ENCODE data around the gene RAG1. TPM values are rescaled to one million over a fixed set of nuclear protein-coding genes. Genes with fewer than 3 reads are reported as not detected.
A peak's percentile ranks its signal among the peaks of the same experiment; 100 is the strongest.

Gene RAG1
- total RNA-seq, 1 donor = 0.45 TPM

- TF ChIP-seq, protein P1, sequence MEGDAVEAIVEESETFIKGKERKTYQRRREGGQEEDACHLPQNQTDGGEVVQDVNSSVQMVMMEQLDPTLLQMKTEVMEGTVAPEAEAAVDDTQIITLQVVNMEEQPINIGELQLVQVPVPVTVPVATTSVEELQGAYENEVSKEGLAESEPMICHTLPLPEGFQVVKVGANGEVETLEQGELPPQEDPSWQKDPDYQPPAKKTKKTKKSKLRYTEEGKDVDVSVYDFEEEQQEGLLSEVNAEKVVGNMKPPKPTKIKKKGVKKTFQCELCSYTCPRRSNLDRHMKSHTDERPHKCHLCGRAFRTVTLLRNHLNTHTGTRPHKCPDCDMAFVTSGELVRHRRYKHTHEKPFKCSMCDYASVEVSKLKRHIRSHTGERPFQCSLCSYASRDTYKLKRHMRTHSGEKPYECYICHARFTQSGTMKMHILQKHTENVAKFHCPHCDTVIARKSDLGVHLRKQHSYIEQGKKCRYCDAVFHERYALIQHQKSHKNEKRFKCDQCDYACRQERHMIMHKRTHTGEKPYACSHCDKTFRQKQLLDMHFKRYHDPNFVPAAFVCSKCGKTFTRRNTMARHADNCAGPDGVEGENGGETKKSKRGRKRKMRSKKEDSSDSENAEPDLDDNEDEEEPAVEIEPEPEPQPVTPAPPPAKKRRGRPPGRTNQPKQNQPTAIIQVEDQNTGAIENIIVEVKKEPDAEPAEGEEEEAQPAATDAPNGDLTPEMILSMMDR (IDR thresholded peaks at IDR 0.05; ENCODE audit: insufficient read depth, low read length) = no peak
- DNase-seq (ENCODE audit: low read depth) = no peak
- no peak overlapping the region for H3K4me3 ChIP-seq (ENCODE audit: low read depth, low read length)
These were observed 9.8 kb upstream of the RAG1 start for GRCh38 chr11:36557991-36558390.

GRCh38 chr11:36558571-36559413 is 9.0 kb upstream of the RAG1 start:
- no peak overlapping the region for H3K4me3 ChIP-seq (ENCODE audit: low read depth, low read length)
- no peak for DNase-seq (ENCODE audit: low read depth)
- TF ChIP-seq, protein P1 (IDR thresholded peaks at IDR 0.05; ENCODE audit: insufficient read depth, low read length) = no peak

DNA sequence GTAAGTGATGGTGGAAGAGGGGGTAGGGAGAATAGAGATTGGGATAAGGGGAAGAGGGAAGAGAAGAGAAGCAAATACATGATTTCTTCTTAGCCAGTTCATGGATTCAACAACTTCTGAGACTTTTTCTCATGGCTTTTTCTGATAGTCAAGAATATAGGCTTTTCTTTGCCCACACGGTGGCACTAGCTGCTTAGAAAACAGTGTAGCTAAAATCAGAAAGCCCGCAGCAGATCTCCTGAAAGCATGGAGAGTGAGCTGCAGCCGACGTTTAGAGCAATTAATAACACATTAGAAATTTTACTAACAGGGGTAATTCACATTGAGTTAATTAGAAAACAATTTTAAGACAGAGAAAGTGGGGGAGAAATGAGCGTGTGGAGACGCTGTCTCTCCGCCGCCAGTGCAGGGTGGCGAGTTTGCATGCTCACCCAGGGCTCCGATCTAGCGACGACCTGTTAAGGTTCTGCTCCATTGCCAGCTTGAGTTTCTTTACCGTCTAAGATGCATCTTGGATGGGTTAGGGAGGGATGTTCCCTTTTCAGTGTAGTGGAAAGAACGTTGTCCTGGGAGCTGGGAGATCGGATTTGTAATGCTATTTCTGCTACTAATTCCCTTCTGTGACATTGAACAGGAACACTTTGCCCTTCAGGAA is 3.3 kb upstream of the RAG1 start:
- peak overlapping the region; percentile 53 for H3K4me3 ChIP-seq (ENCODE audit: low read depth, low read length)
- DNase-seq (ENCODE audit: low read depth) = peak; percentile 77
- TF ChIP-seq, protein P1 (IDR thresholded peaks at IDR 0.05; ENCODE audit: insufficient read depth, low read length) = peak; percentile 76

GRCh38 chr11:36565031-36565610 is 2.7 kb upstream of the RAG1 start:
- TF ChIP-seq, protein P1 (IDR thresholded peaks at IDR 0.05; ENCODE audit: insufficient read depth, low read length) = no peak
- DNase-seq (ENCODE audit: low read depth) = no peak
- H3K4me3 ChIP-seq (ENCODE audit: low read depth, low read length) = no peak overlapping the region

DNA sequence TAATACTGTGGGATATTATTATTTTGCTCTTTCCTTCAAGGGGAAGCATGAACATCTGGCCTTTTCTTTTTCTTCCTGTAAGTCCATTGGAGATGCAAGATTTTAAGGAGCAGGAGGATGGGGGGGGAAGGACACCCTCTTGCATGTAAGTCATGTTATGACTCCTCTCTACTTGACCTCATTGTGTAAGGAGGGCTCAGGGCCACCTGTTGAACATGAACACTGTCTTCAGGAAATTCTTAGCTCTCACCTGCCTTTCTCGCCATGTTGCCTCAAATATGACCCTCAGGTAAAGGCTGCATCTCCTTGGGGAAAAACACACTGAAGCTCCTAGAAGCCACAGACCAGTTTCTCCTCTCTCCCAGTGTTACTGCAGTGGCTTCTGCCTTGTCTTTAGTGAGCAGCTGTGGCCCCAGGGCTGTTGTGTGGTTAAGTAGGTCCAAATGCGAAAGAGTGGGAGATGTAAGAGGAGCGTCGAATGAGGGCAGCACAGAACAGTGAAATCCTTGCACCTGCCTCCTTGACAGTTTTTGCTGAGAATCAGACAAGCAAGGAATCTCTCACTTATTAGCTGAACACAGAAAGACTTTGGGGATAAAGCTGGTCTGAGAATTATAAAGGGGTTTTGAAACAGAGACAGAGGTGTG is 1.3 kb upstream of the RAG1 start:
- no peak for DNase-seq (ENCODE audit: low read depth)

GRCh38 chr11:36569095-36569494 is 1.3 kb downstream of the RAG1 start:
- H3K4me3 ChIP-seq (ENCODE audit: low read depth, low read length) = no peak overlapping the region
- DNase-seq (ENCODE audit: low read depth) = no peak
- TF ChIP-seq, protein P1 (IDR thresholded peaks at IDR 0.05; ENCODE audit: insufficient read depth, low read length) = no peak

More for the DNA sequence above, 1.3 kb upstream of the RAG1 start:
- no peak overlapping the region for H3K4me3 ChIP-seq (ENCODE audit: low read depth, low read length)
- TF ChIP-seq, protein P1 (IDR thresholded peaks at IDR 0.05; ENCODE audit: insufficient read depth, low read length) = no peak
